ENCODE data around the gene METTL6.
"Not testable (repeated sequence)": the region's sequence is repeated elsewhere in the genome, so short reads cannot be mapped to it uniquely, and the experiment has no call there.

The METTL6 gene

GRCh38 chr3:15450438-15451215, 23.3 kb upstream of the METTL6 start:
- no peak for DNase-seq

GRCh38 chr3:15449489-15450224, 22.3 kb upstream of the METTL6 start:
- no peak for DNase-seq

- DNase-seq = peak; percentile 28
Observed at GRCh38 chr3:15443826-15444524, 16.6 kb upstream of the METTL6 start.

GRCh38 chr3:15440891-15441290, 13.5 kb upstream of the METTL6 start:
- no peak for DNase-seq

GRCh38 chr3:15439476-15439875, 12.1 kb upstream of the METTL6 start:
- DNase-seq = no peak

- no peak for DNase-seq
Observed at GRCh38 chr3:15438983-15439382, 11.6 kb upstream of the METTL6 start.

GRCh38 chr3:15436246-15436645, 8.9 kb upstream of the METTL6 start:
- DNase-seq = peak; percentile 69

- no peak for DNase-seq
Observed at GRCh38 chr3:15434756-15435155, 7.4 kb upstream of the METTL6 start.

GRCh38 chr3:15433531-15433930, 6.2 kb upstream of the METTL6 start:
- no peak for DNase-seq

GRCh38 chr3:15431256-15431837, 4.0 kb upstream of the METTL6 start:
- no peak for DNase-seq

GRCh38 chr3:15430624-15431023, 3.3 kb upstream of the METTL6 start:
- no peak for DNase-seq

GRCh38 chr3:15429080-15429479, 1.7 kb upstream of the METTL6 start:
- no peak for DNase-seq

GRCh38 chr3:15428539-15428938, 1.2 kb upstream of the METTL6 start:
- no peak for DNase-seq

- no peak for DNase-seq
Observed at GRCh38 chr3:15427981-15428380, 637 bp upstream of the METTL6 start.

- no peak for DNase-seq
Observed at GRCh38 chr3:15426579-15427118, 695 bp downstream of the METTL6 start.

- no peak for DNase-seq
Observed at GRCh38 chr3:15420871-15421270, 6.5 kb downstream of the METTL6 start.

GRCh38 chr3:15410966-15411365, 16.4 kb downstream of the METTL6 start:
- not testable (repeated sequence) for DNase-seq

GRCh38 chr3:15409774-15410173, 17.6 kb downstream of the METTL6 start:
- no peak for DNase-seq

GRCh38 chr3:15409239-15409638, 18.1 kb downstream of the METTL6 start:
- DNase-seq = no peak

- DNase-seq = peak; percentile 62
Observed at GRCh38 chr3:15405448-15406050, 21.8 kb downstream of the METTL6 start.

- no peak for DNase-seq
Observed at GRCh38 chr3:15404767-15405166, 22.6 kb downstream of the METTL6 start.

GRCh38 chr3:15403965-15404364, 23.4 kb downstream of the METTL6 start:
- no peak for DNase-seq

GRCh38 chr3:15403495-15403894, 23.8 kb downstream of the METTL6 start:
- DNase-seq = no peak

All from NCI-H2029 treated with DMSO at 0.1 percent for 48 hours (cell line).